Stromal cell of bone marrow (primary cell): ENCODE data around the gene ABHD18.
A peak's percentile ranks its signal among the peaks of the same experiment; 100 is the strongest.
"Not testable (repeated sequence)": the region's sequence is repeated elsewhere in the genome, so short reads cannot be mapped to it uniquely, and the experiment has no call there.

Experiments used
- DNase-seq: peaks from one replicate; pipeline ENCODE4 v3.0.0-alpha.2; 2012; ENCODE audit warnings: low read depth

The ABHD18 gene

GRCh38 chr4:127965062-127965802 is at the start of gene ABHD18, which contains the start of gene MFSD8:
TSS of gene ABHD18 (plus strand) at chr4:127965406. CDS start at chr4:127982956, 17,550 bp downstream.
TSS of gene MFSD8 (minus strand) at chr4:127965173. CDS start at chr4:127965133, 40 bp downstream.
- peak; percentile 96 for DNase-seq

GRCh38 chr4:127916512-127916911 is 48.7 kb upstream of the ABHD18 start:
- DNase-seq, result no peak

GRCh38 chr4:127917151-127917550 is 48.1 kb upstream of the ABHD18 start:
- no peak for DNase-seq

- DNase-seq, result peak; percentile 65
Measured at GRCh38 chr4:127920521-127920920, 44.7 kb upstream of the ABHD18 start.

GRCh38 chr4:127922226-127922625 is 43.0 kb upstream of the ABHD18 start:
- no peak for DNase-seq

GRCh38 chr4:127925720-127926119 is 39.5 kb upstream of the ABHD18 start:
- not testable (repeated sequence) for DNase-seq

- no peak for DNase-seq
Measured at GRCh38 chr4:127930175-127930574, 35.0 kb upstream of the ABHD18 start.

GRCh38 chr4:127931836-127932235 is 33.4 kb upstream of the ABHD18 start:
- DNase-seq, result not testable (repeated sequence)

- DNase-seq, result peak; percentile 21
Measured at GRCh38 chr4:127936974-127937373, 28.2 kb upstream of the ABHD18 start.

GRCh38 chr4:127957105-127957504 is 8.1 kb upstream of the ABHD18 start:
- DNase-seq, result no peak

GRCh38 chr4:127959794-127960193 is 5.4 kb upstream of the ABHD18 start:
- DNase-seq, result no peak

- DNase-seq, result not testable (repeated sequence)
Measured at GRCh38 chr4:127963633-127964398, 1.4 kb upstream of the ABHD18 start.

- DNase-seq, result not testable (repeated sequence)
Measured at GRCh38 chr4:127964426-127965061, 662 bp upstream of the ABHD18 start.

- no peak for DNase-seq
Measured at GRCh38 chr4:127965803-127966175, 583 bp downstream of the ABHD18 start.

- no peak for DNase-seq
Measured at GRCh38 chr4:127967141-127967775, 2.1 kb downstream of the ABHD18 start.

- no peak for DNase-seq
Measured at GRCh38 chr4:127968586-127968985, 3.4 kb downstream of the ABHD18 start.

- not testable (repeated sequence) for DNase-seq
Measured at GRCh38 chr4:127970925-127971324, 5.7 kb downstream of the ABHD18 start.

GRCh38 chr4:127975121-127975770 is 10.0 kb downstream of the ABHD18 start:
- DNase-seq, result no peak

GRCh38 chr4:127978930-127979329 is 13.7 kb downstream of the ABHD18 start:
- no peak for DNase-seq

- no peak for DNase-seq
Measured at GRCh38 chr4:127982445-127982844, 17.2 kb downstream of the ABHD18 start.

GRCh38 chr4:127985989-127986388 is 20.8 kb downstream of the ABHD18 start:
- no peak for DNase-seq

- DNase-seq, result no peak
Measured at GRCh38 chr4:127988638-127989037, 23.4 kb downstream of the ABHD18 start.
